WTC11 (cell line): ENCODE data around the gene AFF2. TPM values are rescaled to one million over a fixed set of nuclear protein-coding genes. Genes with fewer than 3 reads are reported as not detected.

Source experiments
- ATAC-seq: fragments of 200-7000 bp; cut with Tn5 transposase; 2 replicates; pipeline ENCODE4 v1.10.0; 2021; ENCODE audit warnings: mild to moderate bottlenecking, moderate library complexity
- CTCF ChIA-PET: fragments of 300-600 bp; sonication (Branson Sonifier 250); formaldehyde crosslinking; loops from one replicate; lab custom pipeline; 2021; ENCODE audit warnings: antibody characterized with exemption; lab: Charles Lee
- POLR2A ChIA-PET: fragments of 350-600 bp; sonication (Branson Sonifier 250); formaldehyde crosslinking; loops from one replicate; lab custom pipeline; 2021; ENCODE audit warnings: antibody characterized with exemption; lab: Charles Lee
- DNase-seq: peaks from one replicate; pipeline ENCODE4 v3.0.0; 2021; ENCODE audit warnings: low spot score
- H3K27ac Mint-ChIP-seq: 2 replicates; pipeline ENCODE4 v1.8.0; 2021; ENCODE audit warnings: mixed read lengths
- H3K27me3 Mint-ChIP-seq: 2 replicates; pipeline ENCODE4 v1.8.0; 2021; ENCODE audit warnings: low read depth, mild to moderate bottlenecking, moderate library complexity, mixed read lengths
- H3K36me3 Mint-ChIP-seq: 2 replicates; pipeline ENCODE4 v1.8.0; 2021; ENCODE audit warnings: mixed read lengths
- H3K4me1 Mint-ChIP-seq: 2 replicates; pipeline ENCODE4 v1.8.0; 2022; ENCODE audit warnings: mixed read lengths
- H3K4me3 Mint-ChIP-seq: 2 replicates; pipeline ENCODE4 v1.8.0; 2021; ENCODE audit warnings: mild to moderate bottlenecking, moderate library complexity, mixed read lengths
- H3K9me3 Mint-ChIP-seq: 2 replicates; pipeline ENCODE4 v1.8.0; 2021; ENCODE audit warnings: mixed read lengths
- GABPB1 ChIP-seq: sonication (generic); formaldehyde crosslinking; IDR thresholded peaks from 2 replicates; pipeline ENCODE4 v1.8.1; 2023; ENCODE audit warnings: mild to moderate bottlenecking, missing genetic modification reagents
- GRHL2 ChIP-seq: fragments of 250-450 bp; sonication (Bioruptor Pico); IDR thresholded peaks from 2 replicates; pipeline ENCODE4 v1.8.0; 2022; ENCODE audit warnings: mild to moderate bottlenecking, moderate library complexity; ENCODE audit not compliant: insufficient replicate concordance, severe bottlenecking
- GTF2I ChIP-seq: fragments of 250-450 bp; sonication (Bioruptor Pico); conservative IDR thresholded peaks from 2 replicates; pipeline ENCODE4 v1.4.0; 2021; ENCODE audit warnings: mild to moderate bottlenecking
- IRF2 ChIP-seq: sonication (generic); formaldehyde crosslinking; IDR thresholded peaks from 2 replicates; pipeline ENCODE4 v1.8.0; 2022; ENCODE audit warnings: low read depth, missing genetic modification reagents, borderline replicate concordance
- MYBL2 ChIP-seq: sonication (generic); formaldehyde crosslinking; IDR thresholded peaks from 2 replicates; pipeline ENCODE4 v1.8.1; 2023; ENCODE audit warnings: mild to moderate bottlenecking, moderate library complexity, missing genetic modification reagents
- NFATC4 ChIP-seq: fragments of 250-450 bp; sonication (Bioruptor Pico); IDR thresholded peaks from 2 replicates; pipeline ENCODE4 v1.9.0; 2021; ENCODE audit warnings: mild to moderate bottlenecking
- NR1H2 ChIP-seq: sonication (generic); formaldehyde crosslinking; IDR thresholded peaks from 2 replicates; pipeline ENCODE4 v1.9.0; 2021; ENCODE audit warnings: mild to moderate bottlenecking, moderate library complexity, missing genetic modification reagents
- PRRX2 ChIP-seq: fragments of 250-450 bp; sonication (Bioruptor Pico); IDR thresholded peaks from 2 replicates; pipeline ENCODE4 v1.8.0; 2021; ENCODE audit warnings: mild to moderate bottlenecking
- SMAD4 ChIP-seq: sonication (generic); formaldehyde crosslinking; IDR thresholded peaks from 2 replicates; pipeline ENCODE4 v1.8.0; 2022; ENCODE audit warnings: mild to moderate bottlenecking, missing genetic modification reagents
- ZNF219 ChIP-seq: sonication (generic); formaldehyde crosslinking; IDR thresholded peaks from 2 replicates; pipeline ENCODE4 v1.8.0; 2023; ENCODE audit warnings: missing genetic modification reagents, mild to moderate bottlenecking, borderline replicate concordance
- total RNA-seq: library from RNA; stranded (reverse); gene quantifications from 3 replicates; pipeline ENCODE4 v1.2.3, GENCODE V29; 2021
- TF ChIP-seq, protein P1 (sequence below): sonication (generic); formaldehyde crosslinking; IDR thresholded peaks from 2 replicates; pipeline ENCODE4 v1.8.1; 2022; ENCODE audit warnings: low read depth, mild to moderate bottlenecking, moderate library complexity, missing genetic modification reagents, borderline replicate concordance
- TF ChIP-seq, protein P2 (sequence below): fragments of 250-450 bp; sonication (Bioruptor Pico); IDR thresholded peaks from 2 replicates; pipeline ENCODE4 v1.8.0; 2021; ENCODE audit warnings: mild to moderate bottlenecking
- TF ChIP-seq, protein P3 (sequence below): sonication (generic); formaldehyde crosslinking; conservative IDR thresholded peaks from 2 replicates; pipeline ENCODE4 v1.8.1; 2023; ENCODE audit warnings: mild to moderate bottlenecking, low read depth, missing genetic modification reagents, moderate library complexity
- TF ChIP-seq, protein P4 (sequence below): sonication (generic); formaldehyde crosslinking; IDR thresholded peaks from 2 replicates; pipeline ENCODE4 v1.8.1; 2022; ENCODE audit warnings: low read depth, missing genetic modification reagents, borderline replicate concordance

Gene AFF2
- total RNA-seq, 1 experiment from 2014 or later, result 7.6 TPM

DNA sequence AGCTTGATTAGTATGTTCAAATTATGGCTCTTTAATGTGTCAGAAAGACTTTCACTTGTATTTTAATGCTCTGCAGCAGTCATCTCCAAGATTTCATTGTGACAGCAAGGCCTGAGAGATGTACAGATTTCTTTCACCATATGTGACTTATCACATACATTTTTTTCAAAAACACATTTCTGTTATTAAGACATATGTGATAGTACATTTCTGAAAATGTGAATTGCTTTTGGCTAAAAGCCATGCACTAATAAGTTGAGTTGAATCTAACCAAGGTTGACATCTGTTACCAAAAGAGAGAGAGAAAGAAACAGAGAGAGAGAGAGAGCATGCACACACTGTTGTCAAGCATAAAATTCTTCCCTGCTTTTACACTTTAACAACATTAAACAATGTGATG lies 409.3 kb downstream of the AFF2 start (continued):
- TF ChIP-seq MYBL2, result no peak

DNA sequence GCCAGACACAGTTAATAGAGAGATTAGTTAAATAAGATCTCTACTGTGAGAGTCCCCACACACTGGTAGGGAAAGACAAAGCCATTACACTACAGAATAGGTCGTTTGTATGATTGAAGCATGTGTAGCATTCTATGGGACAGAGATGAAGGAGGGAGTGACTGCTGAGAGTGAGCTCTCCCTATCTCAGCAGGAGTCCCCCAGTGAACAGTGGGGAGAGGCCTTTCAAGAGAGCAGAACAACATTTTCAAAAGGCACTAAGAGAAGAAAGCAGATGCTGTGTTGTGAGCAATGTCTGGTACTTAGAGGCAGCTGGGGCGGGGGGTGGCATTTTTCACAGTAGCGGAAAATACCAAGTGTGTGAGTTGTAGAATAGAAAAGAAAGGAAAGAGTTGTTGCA lies 413.6 kb downstream of the AFF2 start:
- no peak for ATAC-seq
- ChIA-PET CTCF (no interaction called here), POLR2A (no interaction called here)
- H3K36me3 Mint-ChIP-seq, result no peaks in the 10 kb centered on the region
- DNase-seq, result no peak
- H3K4me1 Mint-ChIP-seq, result peaks cover 9% of the 10 kb centered on the region; the same call in 1 of the 2 replicates
- H3K27ac Mint-ChIP-seq, result no peak overlapping the region
- H3K27me3 Mint-ChIP-seq, result no peaks in the 10 kb centered on the region
- no peaks in the 10 kb centered on the region; the same call in 1 of the 2 replicates for H3K9me3 Mint-ChIP-seq
- TF ChIP-seq, protein P1, sequence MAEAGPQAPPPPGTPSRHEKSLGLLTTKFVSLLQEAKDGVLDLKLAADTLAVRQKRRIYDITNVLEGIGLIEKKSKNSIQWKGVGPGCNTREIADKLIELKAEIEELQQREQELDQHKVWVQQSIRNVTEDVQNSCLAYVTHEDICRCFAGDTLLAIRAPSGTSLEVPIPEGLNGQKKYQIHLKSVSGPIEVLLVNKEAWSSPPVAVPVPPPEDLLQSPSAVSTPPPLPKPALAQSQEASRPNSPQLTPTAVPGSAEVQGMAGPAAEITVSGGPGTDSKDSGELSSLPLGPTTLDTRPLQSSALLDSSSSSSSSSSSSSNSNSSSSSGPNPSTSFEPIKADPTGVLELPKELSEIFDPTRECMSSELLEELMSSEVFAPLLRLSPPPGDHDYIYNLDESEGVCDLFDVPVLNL, result no peak
- TF ChIP-seq ZNF219 (CRISPR knock-in tag) (no peak), GRHL2 (CRISPR knock-in tag) (no peak), GTF2I (CRISPR knock-in tag) (no peak)
- TF ChIP-seq, protein P2, sequence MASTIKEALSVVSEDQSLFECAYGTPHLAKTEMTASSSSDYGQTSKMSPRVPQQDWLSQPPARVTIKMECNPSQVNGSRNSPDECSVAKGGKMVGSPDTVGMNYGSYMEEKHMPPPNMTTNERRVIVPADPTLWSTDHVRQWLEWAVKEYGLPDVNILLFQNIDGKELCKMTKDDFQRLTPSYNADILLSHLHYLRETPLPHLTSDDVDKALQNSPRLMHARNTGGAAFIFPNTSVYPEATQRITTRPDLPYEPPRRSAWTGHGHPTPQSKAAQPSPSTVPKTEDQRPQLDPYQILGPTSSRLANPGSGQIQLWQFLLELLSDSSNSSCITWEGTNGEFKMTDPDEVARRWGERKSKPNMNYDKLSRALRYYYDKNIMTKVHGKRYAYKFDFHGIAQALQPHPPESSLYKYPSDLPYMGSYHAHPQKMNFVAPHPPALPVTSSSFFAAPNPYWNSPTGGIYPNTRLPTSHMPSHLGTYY (CRISPR knock-in tag), result no peak
- TF ChIP-seq, protein P3, sequence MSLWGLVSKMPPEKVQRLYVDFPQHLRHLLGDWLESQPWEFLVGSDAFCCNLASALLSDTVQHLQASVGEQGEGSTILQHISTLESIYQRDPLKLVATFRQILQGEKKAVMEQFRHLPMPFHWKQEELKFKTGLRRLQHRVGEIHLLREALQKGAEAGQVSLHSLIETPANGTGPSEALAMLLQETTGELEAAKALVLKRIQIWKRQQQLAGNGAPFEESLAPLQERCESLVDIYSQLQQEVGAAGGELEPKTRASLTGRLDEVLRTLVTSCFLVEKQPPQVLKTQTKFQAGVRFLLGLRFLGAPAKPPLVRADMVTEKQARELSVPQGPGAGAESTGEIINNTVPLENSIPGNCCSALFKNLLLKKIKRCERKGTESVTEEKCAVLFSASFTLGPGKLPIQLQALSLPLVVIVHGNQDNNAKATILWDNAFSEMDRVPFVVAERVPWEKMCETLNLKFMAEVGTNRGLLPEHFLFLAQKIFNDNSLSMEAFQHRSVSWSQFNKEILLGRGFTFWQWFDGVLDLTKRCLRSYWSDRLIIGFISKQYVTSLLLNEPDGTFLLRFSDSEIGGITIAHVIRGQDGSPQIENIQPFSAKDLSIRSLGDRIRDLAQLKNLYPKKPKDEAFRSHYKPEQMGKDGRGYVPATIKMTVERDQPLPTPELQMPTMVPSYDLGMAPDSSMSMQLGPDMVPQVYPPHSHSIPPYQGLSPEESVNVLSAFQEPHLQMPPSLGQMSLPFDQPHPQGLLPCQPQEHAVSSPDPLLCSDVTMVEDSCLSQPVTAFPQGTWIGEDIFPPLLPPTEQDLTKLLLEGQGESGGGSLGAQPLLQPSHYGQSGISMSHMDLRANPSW, result no peak
- no peak overlapping the region for H3K4me3 Mint-ChIP-seq

DNA sequence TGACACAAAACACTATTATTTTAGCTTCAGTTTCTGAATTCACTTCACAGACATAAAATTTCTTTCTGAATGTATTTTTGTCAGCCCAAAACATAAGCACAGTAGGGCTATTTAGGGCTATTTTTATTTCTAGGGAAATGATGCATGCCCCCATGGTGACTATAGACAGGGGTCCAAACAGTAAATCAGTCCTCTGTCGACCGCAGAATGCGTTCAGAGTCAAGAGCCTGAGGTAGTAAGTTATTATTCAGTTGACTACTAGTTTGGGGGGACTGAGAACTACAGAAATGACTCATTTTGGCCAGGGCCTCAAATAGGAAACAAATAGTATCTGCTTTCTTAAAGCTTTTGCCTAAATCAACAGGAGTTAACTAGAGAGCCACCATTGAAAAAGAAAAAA lies 414.4 kb downstream of the AFF2 start:
- ChIA-PET POLR2A (no interaction called here), CTCF (no interaction called here)
- Mint-ChIP-seq H3K36me3 (no peaks in the 10 kb centered on the region), H3K27me3 (no peaks in the 10 kb centered on the region), H3K4me3 (no peak overlapping the region), H3K9me3 (no peaks in the 10 kb centered on the region), H3K27ac (no peak overlapping the region), H3K4me1 (peaks cover 9% of the 10 kb centered on the region; the same call in 1 of the 2 replicates)
- DNase-seq (no peak), ATAC-seq (no peak)
- TF ChIP-seq SMAD4 (CRISPR knock-in tag) (no peak), NFATC4 (no peak), NR1H2 (no peak), PRRX2 (CRISPR knock-in tag) (no peak), IRF2 (CRISPR knock-in tag) (no peak), GABPB1 (CRISPR knock-in tag) (no peak), MYBL2 (no peak)
- TF ChIP-seq, protein P4, sequence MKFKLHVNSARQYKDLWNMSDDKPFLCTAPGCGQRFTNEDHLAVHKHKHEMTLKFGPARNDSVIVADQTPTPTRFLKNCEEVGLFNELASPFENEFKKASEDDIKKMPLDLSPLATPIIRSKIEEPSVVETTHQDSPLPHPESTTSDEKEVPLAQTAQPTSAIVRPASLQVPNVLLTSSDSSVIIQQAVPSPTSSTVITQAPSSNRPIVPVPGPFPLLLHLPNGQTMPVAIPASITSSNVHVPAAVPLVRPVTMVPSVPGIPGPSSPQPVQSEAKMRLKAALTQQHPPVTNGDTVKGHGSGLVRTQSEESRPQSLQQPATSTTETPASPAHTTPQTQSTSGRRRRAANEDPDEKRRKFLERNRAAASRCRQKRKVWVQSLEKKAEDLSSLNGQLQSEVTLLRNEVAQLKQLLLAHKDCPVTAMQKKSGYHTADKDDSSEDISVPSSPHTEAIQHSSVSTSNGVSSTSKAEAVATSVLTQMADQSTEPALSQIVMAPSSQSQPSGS (CRISPR knock-in tag), result no peak
- TF ChIP-seq, protein P2 (CRISPR knock-in tag), result no peak
